ENCODE results near the gene SH2D1A. TPM values are rescaled to one million over a fixed set of nuclear protein-coding genes. Genes with fewer than 3 reads are reported as not detected.

SH2D1A gene
- total RNA-seq, 3 donors from 2014 or later (not counting 1 experiment from before 2014, with no cell fraction given): 58.4 to 73.6 (median 62.2) TPM

GRCh38 chrX:124342174-124342867 lies 4.0 kb upstream of the SH2D1A start:
- Mint-ChIP-seq H3K4me3 (peak overlapping the region; percentile 55), H3K9me3 (no peaks in the 10 kb centered on the region), H3K4me1 (peaks cover 53 to 58% of the 10 kb centered on the region in 2 donors), H3K36me3 (no peaks in the 10 kb centered on the region), H3K27ac (peak overlapping the region; percentile 94 to 95), H3K27me3 (ENCODE audit: low read depth in 2 of 2) (no peaks in the 10 kb centered on the region)
- WGBS (ENCODE audit: insufficient coverage): 43% methylated on average over 2 of the region's 7 CpGs
- no peak overlapping the region for H3K4me3 ChIP-seq (ENCODE audit: low read length)
- intact Hi-C loops (cut with micrococcal nuclease): loop anchor here (5.0 to 10.0 kb wide), 2 partner anchors 278 to 380 kb away; partner anchors contain the start of gene STAG2
- ATAC-seq (peak; percentile 24 to 64 (median 36)), DNase-seq (peak in 1 of 2 donors; percentile 60)
- H3K36me3 ChIP-seq (ENCODE audit: control insufficient read depth, insufficient read depth, low read length): no peaks in the 10 kb centered on the region
- peaks cover 24% of the 10 kb centered on the region for H3K4me1 ChIP-seq (ENCODE audit: control insufficient read depth, insufficient read depth, low read length)
- no peaks in the 10 kb centered on the region for H3K27me3 ChIP-seq (ENCODE audit: control insufficient read depth, insufficient read depth, low read length)
- no peak for TF ChIP-seq CTCF (IDR thresholded peaks at IDR 0.05)
- no peaks in the 10 kb centered on the region for H3K9me3 ChIP-seq (ENCODE audit: control insufficient read depth, insufficient read depth, low read length)
- H3K27ac ChIP-seq (ENCODE audit: low read length): peak overlapping the region; percentile 86

- Mint-ChIP-seq H3K27ac (peak overlapping the region; percentile 94 to 95), H3K36me3 (no peaks in the 10 kb centered on the region), H3K9me3 (no peaks in the 10 kb centered on the region), H3K4me3 (peak overlapping the region; percentile 55), H3K27me3 (ENCODE audit: low read depth in 2 of 2) (no peaks in the 10 kb centered on the region), H3K4me1 (peaks cover 53 to 62% of the 10 kb centered on the region in 2 donors)
- Histone ChIP-seq H3K9me3 (ENCODE audit: control insufficient read depth, insufficient read depth, low read length) (no peaks in the 10 kb centered on the region), H3K27ac (ENCODE audit: low read length) (peak overlapping the region; percentile 86), H3K4me1 (ENCODE audit: control insufficient read depth, insufficient read depth, low read length) (peaks cover 23% of the 10 kb centered on the region), H3K36me3 (ENCODE audit: control insufficient read depth, insufficient read depth, low read length) (no peaks in the 10 kb centered on the region), H3K27me3 (ENCODE audit: control insufficient read depth, insufficient read depth, low read length) (no peaks in the 10 kb centered on the region), H3K4me3 (ENCODE audit: low read length) (no peak overlapping the region)
- ATAC-seq (peak; percentile 27 to 63 (median 63)), DNase-seq (peak in 1 of 2 donors; percentile 57)
- intact Hi-C loops (cut with micrococcal nuclease): loop anchor here (5.0 to 10.0 kb wide), 2 partner anchors 278 to 381 kb away; partner anchors contain the start of gene STAG2
- TF ChIP-seq CTCF (IDR thresholded peaks at IDR 0.05): no peak
Observed at GRCh38 chrX:124343016-124343415, 3.3 kb upstream of the SH2D1A start.

- Mint-ChIP-seq H3K36me3 (no peaks in the 10 kb centered on the region), H3K4me3 (peak overlapping the region; percentile 52), H3K4me1 (peaks cover 60 to 67% of the 10 kb centered on the region in 2 donors), H3K9me3 (no peaks in the 10 kb centered on the region), H3K27ac (peak overlapping the region; percentile 94 to 95), H3K27me3 (ENCODE audit: low read depth in 2 of 2) (no peaks in the 10 kb centered on the region)
- WGBS (ENCODE audit: insufficient coverage): 20% methylated on average over 1 of the region's 4 CpGs
- H3K27ac ChIP-seq (ENCODE audit: low read length): peak overlapping the region; percentile 86
- peaks cover 17% of the 10 kb centered on the region for H3K4me1 ChIP-seq (ENCODE audit: control insufficient read depth, insufficient read depth, low read length)
- intact Hi-C loops (cut with micrococcal nuclease): loop anchor here (5.0 to 10.0 kb wide), 2 partner anchors 279 to 382 kb away; partner anchors contain the start of gene STAG2
- no peak for ATAC-seq
- no peak for TF ChIP-seq CTCF (IDR thresholded peaks at IDR 0.05)
- H3K9me3 ChIP-seq (ENCODE audit: control insufficient read depth, insufficient read depth, low read length): no peaks in the 10 kb centered on the region
- H3K4me3 ChIP-seq (ENCODE audit: low read length): no peak overlapping the region
- H3K36me3 ChIP-seq (ENCODE audit: control insufficient read depth, insufficient read depth, low read length): no peaks in the 10 kb centered on the region
- no peak for DNase-seq
- H3K27me3 ChIP-seq (ENCODE audit: control insufficient read depth, insufficient read depth, low read length): no peaks in the 10 kb centered on the region
Observed at GRCh38 chrX:124344246-124344645, 2.1 kb upstream of the SH2D1A start.
